GM08714 (cell line): ENCODE results near the gene C19orf81.

Experiments
- H3K4me3 ChIP-seq: fragments of 200-500 bp; sonication (Bioruptor generic); 2 replicates; pipeline ENCODE4 v1.5.1; 2014; ENCODE audit warnings: mild to moderate bottlenecking, low read length, inconsistent platforms
- ZNF274 ChIP-seq: IDR thresholded peaks from 2 replicates; pipeline ENCODE4 v1.6.1; 2012; ENCODE audit warnings: mild to moderate bottlenecking, low read depth, low read length

The C19orf81 gene

GRCh38 chr19:50676625-50677197 lies 27.5 kb downstream of the C19orf81 start:
- no peak overlapping the region for H3K4me3 ChIP-seq
- TF ChIP-seq ZNF274, result no peak

- TF ChIP-seq ZNF274, result no peak
- H3K4me3 ChIP-seq, result no peak overlapping the region
Observed at GRCh38 chr19:50677636-50678035, 28.4 kb downstream of the C19orf81 start.

DNA sequence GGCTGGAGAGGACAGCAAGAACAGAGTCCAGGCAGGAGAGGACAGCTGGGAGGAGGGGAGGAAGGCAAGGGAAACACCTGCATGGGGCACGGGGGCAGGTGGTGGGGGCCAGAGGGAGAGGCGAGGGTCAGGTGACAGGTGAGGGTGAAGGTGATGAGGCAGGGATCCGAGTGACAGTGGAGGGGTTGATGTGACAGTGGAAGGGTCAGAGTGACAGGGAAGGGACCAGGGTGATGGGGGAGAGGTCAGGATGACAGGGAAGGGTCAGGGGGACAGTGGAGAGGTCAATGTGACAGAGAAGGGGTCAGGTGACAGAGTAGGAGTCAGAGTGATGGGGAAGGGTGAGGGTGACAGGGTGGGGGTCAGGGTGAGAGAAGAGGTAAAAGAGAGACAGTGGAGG lies 29.1 kb downstream of the C19orf81 start:
- TF ChIP-seq ZNF274, result no peak
- H3K4me3 ChIP-seq, result no peak overlapping the region

DNA sequence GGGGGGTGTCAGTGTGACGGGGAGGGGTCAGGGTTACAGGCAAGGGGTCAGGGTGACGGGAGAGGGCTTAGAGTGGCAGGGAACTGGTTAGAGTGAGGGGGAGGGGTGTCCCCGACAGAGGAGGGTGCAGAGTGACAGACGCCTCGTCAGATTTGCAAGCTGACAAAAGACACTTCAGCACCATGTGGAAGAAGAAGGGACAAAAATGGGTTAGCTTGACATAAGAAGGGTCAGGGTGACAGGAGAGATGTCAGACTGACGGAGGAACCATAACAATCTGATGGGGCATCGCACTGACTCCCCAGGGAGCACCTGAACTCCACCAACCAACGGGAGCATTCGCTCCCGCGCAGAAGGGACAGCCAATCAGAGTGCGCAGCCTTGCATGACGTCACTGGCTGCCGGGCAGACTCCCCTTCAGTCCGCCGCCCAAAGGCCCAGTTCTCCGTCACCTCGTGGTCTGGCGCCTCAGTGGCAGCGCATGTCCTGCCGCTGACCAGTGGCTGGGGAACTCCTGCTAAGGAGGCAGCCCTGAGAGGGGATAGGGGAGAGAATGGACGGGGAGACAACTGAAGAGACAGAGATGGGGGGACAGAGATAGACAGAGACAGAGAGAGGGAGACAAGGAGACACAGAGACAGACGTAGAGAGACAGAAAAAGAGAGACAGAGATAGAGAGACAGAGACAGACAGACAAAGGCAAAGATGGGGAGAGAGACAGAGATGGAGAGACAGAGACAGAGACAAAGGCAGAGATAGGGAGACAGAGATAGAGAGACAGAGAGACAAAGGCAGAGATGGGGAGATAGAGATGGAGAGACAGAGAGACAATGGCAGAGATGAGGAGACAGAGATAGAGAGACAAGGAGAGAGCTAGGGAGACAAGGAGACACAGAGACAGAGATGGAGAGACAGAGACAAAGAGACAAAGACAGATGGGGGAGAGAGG lies 30.2 kb downstream of the C19orf81 start:
- TF ChIP-seq ZNF274, result no peak
- no peak overlapping the region for H3K4me3 ChIP-seq

GRCh38 chr19:50686310-50687032 lies 37.2 kb downstream of the C19orf81 start:
- H3K4me3 ChIP-seq, result no peak overlapping the region
- TF ChIP-seq ZNF274, result no peak

DNA sequence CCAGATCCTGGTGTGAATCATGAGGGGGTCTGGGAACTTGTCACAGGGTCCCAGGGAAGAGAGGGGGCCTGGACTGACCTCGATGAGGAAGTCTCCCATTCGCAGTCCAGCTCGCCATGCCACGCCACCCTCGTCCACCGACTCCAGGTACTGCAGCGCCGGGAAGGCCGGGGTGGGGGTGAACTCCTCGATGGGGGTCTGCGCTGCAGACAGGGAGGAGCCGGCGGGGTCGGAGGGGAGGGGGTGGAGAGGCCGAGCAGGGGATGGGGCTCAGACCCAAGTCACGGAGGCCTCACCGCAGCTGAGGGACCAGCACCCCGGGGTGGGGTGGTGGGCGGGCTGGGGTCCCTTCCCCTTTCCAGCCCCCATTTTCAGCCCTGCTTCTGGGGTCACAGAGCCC lies 39.5 kb downstream of the C19orf81 start:
- no peak overlapping the region for H3K4me3 ChIP-seq

DNA sequence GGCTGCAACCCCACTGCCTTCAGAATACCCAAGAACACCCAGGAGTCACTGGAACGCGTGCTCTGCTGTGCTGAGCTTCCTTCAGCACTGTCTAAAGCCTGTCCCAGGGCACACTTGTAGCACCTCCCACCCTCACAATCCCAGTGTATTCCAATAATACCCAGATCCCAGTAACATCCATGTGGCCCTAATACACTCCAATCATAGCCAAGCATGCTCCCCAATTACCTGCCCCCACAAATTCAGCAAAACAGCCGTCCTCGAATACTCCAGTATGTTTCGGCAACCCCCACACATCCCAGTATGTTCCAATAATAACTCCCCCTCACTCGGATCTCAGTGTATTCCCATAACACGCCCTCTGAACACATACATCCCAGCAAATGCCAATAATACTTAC lies 41.2 kb downstream of the C19orf81 start:
- TF ChIP-seq ZNF274, result no peak
- no peak overlapping the region for H3K4me3 ChIP-seq

More for the DNA sequence above, 39.5 kb downstream of the C19orf81 start:
- TF ChIP-seq ZNF274, result no peak

DNA sequence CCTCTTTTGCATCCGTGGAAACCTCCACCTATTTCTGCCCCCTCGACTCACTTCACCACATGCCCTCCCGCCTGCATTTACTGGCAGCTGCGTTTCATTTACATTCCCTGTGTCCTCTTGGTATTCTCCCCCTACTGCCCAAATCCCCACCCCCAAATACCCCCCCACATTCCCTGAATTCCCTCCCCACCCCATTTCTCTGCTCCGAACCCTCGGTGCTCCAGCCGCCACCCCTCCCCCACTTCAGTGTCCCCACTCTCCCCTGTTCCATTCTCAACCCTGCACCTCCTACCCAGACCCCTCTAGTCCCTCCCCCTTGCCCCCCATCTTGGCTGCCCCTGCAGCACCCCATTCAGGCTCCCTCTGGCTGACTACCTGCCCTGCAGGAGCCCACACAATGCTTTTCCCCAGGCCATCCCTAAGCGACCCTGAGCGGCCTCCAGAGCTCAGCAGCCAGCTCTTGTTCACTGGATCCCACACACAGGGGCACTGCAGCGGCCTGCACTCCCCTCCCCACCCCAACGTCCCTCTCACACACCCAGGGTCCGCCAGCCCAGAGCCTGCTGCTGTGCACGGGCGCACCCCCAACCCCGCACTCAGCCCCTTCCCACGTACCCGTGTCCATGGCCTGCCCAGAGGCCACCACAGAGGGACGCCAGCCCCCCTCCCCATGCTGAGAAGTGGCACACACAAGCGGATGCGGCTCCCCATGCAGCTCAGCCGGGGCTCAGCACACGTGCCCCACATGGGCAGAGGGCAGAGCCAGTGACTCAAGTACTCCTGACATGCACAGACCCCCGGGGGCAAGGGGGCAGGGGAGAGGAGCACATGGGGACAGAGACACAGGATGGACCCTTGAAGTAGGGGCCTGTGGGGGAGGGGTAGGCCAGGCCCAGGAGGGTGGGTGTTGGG lies 44.1 kb downstream of the C19orf81 start:
- no peak for TF ChIP-seq ZNF274
- H3K4me3 ChIP-seq, result no peak overlapping the region

- no peak for TF ChIP-seq ZNF274
- H3K4me3 ChIP-seq, result no peak overlapping the region
Observed at GRCh38 chr19:50694815-50695145, 45.5 kb downstream of the C19orf81 start.

- no peak for TF ChIP-seq ZNF274
- no peak overlapping the region for H3K4me3 ChIP-seq
Observed at GRCh38 chr19:50695251-50696093, 46.2 kb downstream of the C19orf81 start.

DNA sequence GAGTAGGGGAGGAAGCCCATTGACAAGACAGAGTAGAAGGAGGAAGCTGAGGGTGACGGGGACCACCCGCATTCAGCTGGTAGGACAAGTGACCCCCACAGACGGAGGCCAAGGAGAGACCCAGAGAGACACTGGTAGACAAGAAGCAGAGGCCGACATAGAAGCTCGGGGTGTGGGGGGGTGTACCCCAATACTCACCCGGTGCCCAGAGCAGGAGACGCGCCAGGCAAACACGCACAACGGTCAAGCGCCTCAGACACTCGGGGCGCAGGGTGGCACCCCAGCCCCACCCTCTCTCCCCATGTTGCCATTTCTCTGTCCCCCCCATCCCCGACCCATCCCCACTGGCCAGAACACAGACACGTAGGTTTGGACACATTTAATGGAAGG lies 46.8 kb downstream of the C19orf81 start:
- TF ChIP-seq ZNF274, result no peak
- H3K4me3 ChIP-seq, result no peak overlapping the region

DNA sequence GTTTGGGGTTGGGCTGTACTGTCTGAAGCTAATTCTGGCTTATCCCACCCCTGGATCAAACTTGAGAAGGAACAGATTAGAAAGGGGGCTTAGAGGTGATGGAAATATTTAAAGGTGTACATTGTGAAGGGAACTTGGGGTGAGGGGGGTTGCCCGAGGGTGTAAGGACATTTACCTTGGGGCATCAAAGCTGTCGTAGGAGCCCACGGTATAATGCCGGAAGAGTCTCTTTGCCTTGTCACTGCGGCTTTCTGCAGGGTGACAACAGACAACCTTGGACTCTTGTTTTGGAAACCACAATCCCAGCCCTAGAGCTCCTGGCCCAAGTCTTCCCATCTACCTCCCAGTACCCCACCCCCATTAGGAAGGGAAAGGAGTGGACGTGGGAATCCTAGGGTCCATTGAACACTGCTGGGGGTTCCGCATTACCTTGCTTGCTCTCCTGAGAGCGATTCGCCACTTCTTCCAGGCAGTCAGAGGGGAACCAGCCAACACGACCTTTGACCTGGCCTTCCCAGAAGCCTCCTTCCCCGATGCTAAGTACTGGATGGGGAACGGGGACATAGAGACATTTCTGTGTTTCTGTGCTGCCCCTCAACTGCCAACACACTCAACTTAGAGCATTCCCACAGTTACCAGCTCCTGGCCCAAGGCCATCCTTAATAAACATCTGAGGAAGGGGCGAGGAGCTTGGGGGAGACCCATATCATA lies 48.3 kb downstream of the C19orf81 start:
- no peak for TF ChIP-seq ZNF274
- no peak overlapping the region for H3K4me3 ChIP-seq
